8988T (cell line): Measurements from ENCODE around the gene ECHDC3.
A peak's percentile ranks its signal among the peaks of the same experiment; 100 is the strongest.

Experiments
- DNase-seq: peaks from one replicate; pipeline ENCODE4 v3.0.0; 2011

Gene ECHDC3

GRCh38 chr10:11787846-11788245 is 45.7 kb downstream of the ECHDC3 start:
- DNase-seq, result no peak

GRCh38 chr10:11789306-11789705 is 47.1 kb downstream of the ECHDC3 start:
- DNase-seq, result no peak

- DNase-seq, result no peak
Observed at GRCh38 chr10:11789956-11790355, 47.8 kb downstream of the ECHDC3 start.

- DNase-seq, result peak; percentile 85
Observed at GRCh38 chr10:11793762-11794479, 51.7 kb downstream of the ECHDC3 start.

- no peak for DNase-seq
Observed at GRCh38 chr10:11794566-11794965, 52.4 kb downstream of the ECHDC3 start.

- no peak for DNase-seq
Observed at GRCh38 chr10:11795101-11795920, 53.1 kb downstream of the ECHDC3 start.

GRCh38 chr10:11796474-11796873 is 54.3 kb downstream of the ECHDC3 start:
- no peak for DNase-seq

- no peak for DNase-seq
Observed at GRCh38 chr10:11797281-11797680, 55.1 kb downstream of the ECHDC3 start.

GRCh38 chr10:11797847-11798633 is 55.9 kb downstream of the ECHDC3 start:
- DNase-seq, result no peak

GRCh38 chr10:11798845-11799735 is 56.9 kb downstream of the ECHDC3 start:
- DNase-seq, result no peak

- no peak for DNase-seq
Observed at GRCh38 chr10:11799736-11800080, 57.5 kb downstream of the ECHDC3 start.

GRCh38 chr10:11804336-11804735 is 62.2 kb downstream of the ECHDC3 start:
- DNase-seq, result no peak

- no peak for DNase-seq
Observed at GRCh38 chr10:11805792-11806191, 63.6 kb downstream of the ECHDC3 start.

GRCh38 chr10:11806706-11807105 is 64.5 kb downstream of the ECHDC3 start:
- DNase-seq, result no peak

- no peak for DNase-seq
Observed at GRCh38 chr10:11808808-11809207, 66.6 kb downstream of the ECHDC3 start.

- no peak for DNase-seq
Observed at GRCh38 chr10:11810313-11810766, 68.2 kb downstream of the ECHDC3 start.

GRCh38 chr10:11810973-11811372 is 68.8 kb downstream of the ECHDC3 start:
- no peak for DNase-seq

GRCh38 chr10:11813177-11813576 is 71.0 kb downstream of the ECHDC3 start:
- no peak for DNase-seq
